SW480 (cell line): Measurements from ENCODE around the gene CCSER1.
"Not testable (repeated sequence)": the region's sequence is repeated elsewhere in the genome, so short reads cannot be mapped to it uniquely, and the experiment has no call there.

Experiments
- DNase-seq: peaks from one replicate; pipeline ENCODE4 v3.0.0-alpha.2; 2016; ENCODE audit warnings: low spot score

CCSER1 gene

GRCh38 chr4:91284480-91284879, 1157.3 kb downstream of the CCSER1 start:
- DNase-seq, result no peak

- DNase-seq, result no peak
Measured at GRCh38 chr4:91285487-91285886, 1158.3 kb downstream of the CCSER1 start.

GRCh38 chr4:91288702-91289311, 1161.6 kb downstream of the CCSER1 start:
- no peak for DNase-seq

- no peak for DNase-seq
Measured at GRCh38 chr4:91298156-91298700, 1171.0 kb downstream of the CCSER1 start.

- no peak for DNase-seq
Measured at GRCh38 chr4:91298824-91299223, 1171.6 kb downstream of the CCSER1 start.

- no peak for DNase-seq
Measured at GRCh38 chr4:91302120-91302519, 1174.9 kb downstream of the CCSER1 start.

GRCh38 chr4:91304292-91304691, 1177.1 kb downstream of the CCSER1 start:
- DNase-seq, result no peak

- no peak for DNase-seq
Measured at GRCh38 chr4:91317434-91317833, 1190.2 kb downstream of the CCSER1 start.

- no peak for DNase-seq
Measured at GRCh38 chr4:91319556-91320268, 1192.5 kb downstream of the CCSER1 start.

GRCh38 chr4:91322961-91323360, 1195.8 kb downstream of the CCSER1 start:
- DNase-seq, result no peak

- no peak for DNase-seq
Measured at GRCh38 chr4:91325495-91325894, 1198.3 kb downstream of the CCSER1 start.

GRCh38 chr4:91326167-91326566, 1199.0 kb downstream of the CCSER1 start:
- not testable (repeated sequence) for DNase-seq

- DNase-seq, result no peak
Measured at GRCh38 chr4:91330555-91331137, 1203.5 kb downstream of the CCSER1 start.

GRCh38 chr4:91340822-91341221, 1213.6 kb downstream of the CCSER1 start:
- DNase-seq, result no peak

- no peak for DNase-seq
Measured at GRCh38 chr4:91345632-91346031, 1218.4 kb downstream of the CCSER1 start.

GRCh38 chr4:91356496-91356895, 1229.3 kb downstream of the CCSER1 start:
- DNase-seq, result not testable (repeated sequence)

- DNase-seq, result not testable (repeated sequence)
Measured at GRCh38 chr4:91358016-91358415, 1230.8 kb downstream of the CCSER1 start.

- not testable (repeated sequence) for DNase-seq
Measured at GRCh38 chr4:91358621-91359020, 1231.4 kb downstream of the CCSER1 start.

- DNase-seq, result no peak
Measured at GRCh38 chr4:91359041-91360031, 1232.1 kb downstream of the CCSER1 start.

- DNase-seq, result no peak
Measured at GRCh38 chr4:91362125-91362524, 1234.9 kb downstream of the CCSER1 start.

- DNase-seq, result no peak
Measured at GRCh38 chr4:91366554-91366953, 1239.4 kb downstream of the CCSER1 start.

GRCh38 chr4:91369116-91369515, 1241.9 kb downstream of the CCSER1 start:
- DNase-seq, result no peak
